NT2/D1 (cell line): Measurements from ENCODE around the gene WDR44.

Experiments used
- DNase-seq: peaks from one replicate; pipeline ENCODE4 v3.0.0-alpha.2; 2011; ENCODE audit warnings: low read depth, low spot score
- H3K27me3 ChIP-seq: 2 replicates; pipeline ENCODE4 v1.6.0; 2011; ENCODE audit warnings: mild to moderate bottlenecking; ENCODE audit not compliant: insufficient read length, insufficient read depth
- H3K36me3 ChIP-seq: 2 replicates; pipeline ENCODE4 v1.6.1; 2011; ENCODE audit warnings: mild to moderate bottlenecking, low read length, mixed read lengths; ENCODE audit not compliant: insufficient read depth, insufficient read length
- H3K4me1 ChIP-seq: 2 replicates; pipeline ENCODE4 v1.5.1; 2011; ENCODE audit not compliant: insufficient read depth, insufficient read length
- H3K4me3 ChIP-seq: 2 replicates; pipeline ENCODE4 v1.5.1; 2011; ENCODE audit warnings: low read depth; ENCODE audit not compliant: insufficient read length
- H3K9ac ChIP-seq: 2 replicates; pipeline ENCODE4 v1.6.0; 2011; ENCODE audit warnings: low read depth; ENCODE audit not compliant: insufficient read length
- H3K9me3 ChIP-seq: 2 replicates; pipeline ENCODE4 v1.5.1; 2011; ENCODE audit warnings: mild to moderate bottlenecking, low read length; ENCODE audit not compliant: insufficient read depth
- SUZ12 ChIP-seq: IDR thresholded peaks from 2 replicates; pipeline ENCODE4 v1.6.1; 2011; ENCODE audit not compliant: insufficient read length, insufficient read depth; ENCODE audit errors: extremely low read depth
- YY1 ChIP-seq: IDR thresholded peaks from 2 replicates; pipeline ENCODE4 v1.6.1; 2011; ENCODE audit not compliant: insufficient read length, insufficient read depth
- ZNF274 ChIP-seq: IDR thresholded peaks from 2 replicates; pipeline ENCODE4 v1.6.1; 2011; ENCODE audit warnings: mild to moderate bottlenecking, low read depth, low read length

Gene WDR44

GRCh38 chrX:118345045-118345463 lies 852 bp upstream of the WDR44 start:
- H3K4me3 ChIP-seq = peak overlapping the region; percentile 71

GRCh38 chrX:118346258-118347094 lies 570 bp downstream of the WDR44 start:
- Histone ChIP-seq H3K9me3 (no peaks in the 10 kb centered on the region), H3K27me3 (peaks cover 4% of the 10 kb centered on the region), H3K36me3 (no peaks in the 10 kb centered on the region), H3K4me3 (peak overlapping the region; percentile 71), H3K9ac (peak overlapping the region; percentile 80), H3K4me1 (no peaks in the 10 kb centered on the region)
- peak; percentile 20 for TF ChIP-seq YY1
- TF ChIP-seq ZNF274 = no peak
- no peak for TF ChIP-seq SUZ12
- DNase-seq = no peak

More at GRCh38 chrX:118345045-118345463, 852 bp upstream of the WDR44 start:
- Histone ChIP-seq H3K36me3 (no peaks in the 10 kb centered on the region), H3K9ac (peak overlapping the region; percentile 85), H3K4me1 (no peaks in the 10 kb centered on the region), H3K9me3 (no peaks in the 10 kb centered on the region), H3K27me3 (peaks cover 4% of the 10 kb centered on the region)
- TF ChIP-seq ZNF274 = no peak
- no peak for TF ChIP-seq SUZ12
- no peak for TF ChIP-seq YY1
- no peak for DNase-seq

- peak overlapping the region; percentile 80 for H3K9ac ChIP-seq
Measured at GRCh38 chrX:118347131-118347530, 1.2 kb downstream of the WDR44 start.

GRCh38 chrX:118347736-118348135 lies 1.8 kb downstream of the WDR44 start:
- H3K4me3 ChIP-seq = peak overlapping the region; percentile 71
- no peak for TF ChIP-seq YY1
- no peak for TF ChIP-seq SUZ12
- no peak for TF ChIP-seq ZNF274
- no peaks in the 10 kb centered on the region for H3K36me3 ChIP-seq
- no peaks in the 10 kb centered on the region for H3K4me1 ChIP-seq
- peak overlapping the region; percentile 80 for H3K9ac ChIP-seq
- peaks cover 4% of the 10 kb centered on the region for H3K27me3 ChIP-seq
- no peaks in the 10 kb centered on the region for H3K9me3 ChIP-seq
- DNase-seq = no peak

More at GRCh38 chrX:118347131-118347530, 1.2 kb downstream of the WDR44 start:
- Histone ChIP-seq H3K9me3 (no peaks in the 10 kb centered on the region), H3K4me3 (peak overlapping the region; percentile 71), H3K27me3 (peaks cover 4% of the 10 kb centered on the region), H3K4me1 (no peaks in the 10 kb centered on the region), H3K36me3 (no peaks in the 10 kb centered on the region)
- DNase-seq = no peak
- TF ChIP-seq SUZ12 (no peak), ZNF274 (no peak), YY1 (no peak)

- Histone ChIP-seq H3K4me1 (no peaks in the 10 kb centered on the region), H3K36me3 (no peaks in the 10 kb centered on the region), H3K4me3 (peak overlapping the region; percentile 71), H3K27me3 (peaks cover 4% of the 10 kb centered on the region), H3K9me3 (no peaks in the 10 kb centered on the region), H3K9ac (peak overlapping the region; percentile 39)
- TF ChIP-seq ZNF274 = no peak
- no peak for DNase-seq
Measured at GRCh38 chrX:118348186-118348810, 2.4 kb downstream of the WDR44 start.

- no peak overlapping the region for H3K9ac ChIP-seq
- H3K27me3 ChIP-seq = peaks cover 4% of the 10 kb centered on the region
- TF ChIP-seq ZNF274 = no peak
- TF ChIP-seq YY1 = no peak
- no peak for TF ChIP-seq SUZ12
- H3K36me3 ChIP-seq = no peaks in the 10 kb centered on the region
- no peak overlapping the region for H3K4me3 ChIP-seq
- no peak for DNase-seq
- no peaks in the 10 kb centered on the region for H3K4me1 ChIP-seq
- H3K9me3 ChIP-seq = no peaks in the 10 kb centered on the region
Measured at GRCh38 chrX:118349188-118349587, 3.3 kb downstream of the WDR44 start.

GRCh38 chrX:118350221-118350620 lies 4.3 kb downstream of the WDR44 start:
- no peak overlapping the region for H3K4me3 ChIP-seq
- no peak for DNase-seq
- peaks cover 4% of the 10 kb centered on the region for H3K27me3 ChIP-seq
- no peak for TF ChIP-seq YY1
- no peak for TF ChIP-seq ZNF274
- TF ChIP-seq SUZ12 = no peak
- H3K36me3 ChIP-seq = no peaks in the 10 kb centered on the region
- no peaks in the 10 kb centered on the region for H3K9me3 ChIP-seq
- H3K4me1 ChIP-seq = no peaks in the 10 kb centered on the region
- H3K9ac ChIP-seq = no peak overlapping the region
